Natural killer cell treated with Interleukin-12 subunit alpha and Interleukin-12 subunit beta and Interleukin-15 and Interleukin-18, amount 100 ng/mL, for 72 hours (primary cell): Measurements from ENCODE around the gene CDYL2. TPM values are rescaled to one million over a fixed set of nuclear protein-coding genes. Genes with fewer than 3 reads are reported as not detected.

ENCODE experiments used
- ATAC-seq, 2 donors: fragments of 150-1000 bp; cut with Tn5 transposase in 1 of 2; sonication (Bioruptor Pico), chemical (Tn5 transposase) in 1 of 2; 2 replicates each; pipeline ENCODE4 v1.10.0; 2021
- DNase-seq: peaks from one replicate; pipeline ENCODE4 v3.0.0; 2022; ENCODE audit warnings: low spot score
- H3K27ac Mint-ChIP-seq, 2 donors: 1 replicate in 1 of 2; 2 replicates in 1 of 2; pipeline ENCODE4 v1.8.0; 2022; ENCODE audit warnings: mixed read lengths in 2 of 2, mild to moderate bottlenecking in 1 of 2, moderate library complexity in 1 of 2
- H3K27me3 Mint-ChIP-seq, 2 donors: 1 replicate in 1 of 2; 2 replicates in 1 of 2; pipeline ENCODE4 v1.8.0; 2022; ENCODE audit warnings: mixed read lengths in 2 of 2
- H3K36me3 Mint-ChIP-seq: one replicate; pipeline ENCODE4 v1.8.0; 2022; ENCODE audit warnings: mixed read lengths
- H3K4me1 Mint-ChIP-seq, 2 donors: 1 replicate in 1 of 2; 2 replicates in 1 of 2; pipeline ENCODE4 v1.8.0; 2022; ENCODE audit warnings: low read depth in 2 of 2, mixed read lengths in 2 of 2, mild to moderate bottlenecking in 1 of 2
- H3K4me3 Mint-ChIP-seq: one replicate; pipeline ENCODE4 v1.8.0; 2022; ENCODE audit warnings: mixed read lengths
- H3K9me3 Mint-ChIP-seq: 2 replicates; pipeline ENCODE4 v1.8.0; 2022; ENCODE audit warnings: mixed read lengths
- total RNA-seq, 2 donors: library from RNA; stranded (reverse); gene quantifications; one replicate each; pipeline ENCODE4 v1.2.3, GENCODE V29; 2022

Gene CDYL2
- total RNA-seq = 100 to 1,000 TPM in 1 of 2 donors, 10 to 100 TPM in 1; 15.8 to 114 TPM

- Mint-ChIP-seq H3K4me3 (peak within 1 kb of the TSS; percentile 90), H3K36me3 (peaks cover 4% of the 10 kb centered on the region), H3K9me3 (no peaks in the 10 kb centered on the region), H3K27ac (peak within 1 kb of the TSS in 1 of 2 donors; percentile 51), H3K4me1 (peaks cover 16 to 30% of the 10 kb centered on the region in 2 donors), H3K27me3 (peaks cover 7 to 31% of the 10 kb centered on the region in 2 donors)
- ATAC-seq (peak; percentile 80 to 87), DNase-seq (peak; percentile 65)
These were observed at the start of gene CDYL2 for GRCh38 chr16:80804526-80805383. Gene CDYL2, minus strand, starts transcription at chr16:80804598. Its CDS starts 425 bp downstream, at chr16:80804173.

GRCh38 chr16:80852261-80852872, 48.0 kb upstream of the CDYL2 start:
- Mint-ChIP-seq H3K27ac (no peak overlapping the region), H3K9me3 (no peaks in the 10 kb centered on the region), H3K36me3 (no peaks in the 10 kb centered on the region), H3K4me1 (no peaks in the 10 kb centered on the region), H3K4me3 (no peak overlapping the region), H3K27me3 (peaks cover 11 to 23% of the 10 kb centered on the region in 2 donors)
- ATAC-seq (no peak), DNase-seq (no peak)

- Mint-ChIP-seq H3K36me3 (no peaks in the 10 kb centered on the region), H3K9me3 (no peaks in the 10 kb centered on the region), H3K4me1 (no peaks in the 10 kb centered on the region), H3K4me3 (no peak overlapping the region), H3K27me3 (peaks cover 13 to 22% of the 10 kb centered on the region in 2 donors), H3K27ac (no peak overlapping the region)
- ATAC-seq (no peak), DNase-seq (no peak)
These were observed 47.4 kb upstream of the CDYL2 start for GRCh38 chr16:80851831-80852230.

- H3K36me3 Mint-ChIP-seq = no peaks in the 10 kb centered on the region
- H3K4me3 Mint-ChIP-seq = no peak overlapping the region
- no peak overlapping the region for H3K27ac Mint-ChIP-seq
- DNase-seq (no peak), ATAC-seq (no peak)
- peaks cover 13 to 28% of the 10 kb centered on the region in 2 donors for H3K27me3 Mint-ChIP-seq
- H3K9me3 Mint-ChIP-seq = no peaks in the 10 kb centered on the region
- no peaks in the 10 kb centered on the region for H3K4me1 Mint-ChIP-seq
These were observed 46.4 kb upstream of the CDYL2 start for GRCh38 chr16:80850757-80851156.

- Mint-ChIP-seq H3K4me1 (no peaks in the 10 kb centered on the region), H3K9me3 (peaks cover 3% of the 10 kb centered on the region), H3K27me3 (peaks cover 15 to 21% of the 10 kb centered on the region in 2 donors), H3K4me3 (no peak overlapping the region), H3K36me3 (peaks cover 6% of the 10 kb centered on the region), H3K27ac (no peak overlapping the region)
- ATAC-seq = no peak
- no peak for DNase-seq
These were observed 44.5 kb upstream of the CDYL2 start for GRCh38 chr16:80848862-80849261.

GRCh38 chr16:80846680-80847079, 42.3 kb upstream of the CDYL2 start:
- ATAC-seq = no peak
- no peak for DNase-seq
- no peak overlapping the region for H3K4me3 Mint-ChIP-seq
- no peaks in the 10 kb centered on the region for H3K4me1 Mint-ChIP-seq
- peaks cover 18 to 22% of the 10 kb centered on the region in 2 donors for H3K27me3 Mint-ChIP-seq
- peaks cover 19% of the 10 kb centered on the region for H3K36me3 Mint-ChIP-seq
- peaks cover 4% of the 10 kb centered on the region for H3K9me3 Mint-ChIP-seq
- H3K27ac Mint-ChIP-seq = no peak overlapping the region

GRCh38 chr16:80846275-80846674, 41.9 kb upstream of the CDYL2 start:
- Mint-ChIP-seq H3K27me3 (peaks cover 22 to 26% of the 10 kb centered on the region in 2 donors), H3K4me3 (no peak overlapping the region), H3K9me3 (peaks cover 8% of the 10 kb centered on the region), H3K36me3 (peaks cover 23% of the 10 kb centered on the region), H3K27ac (no peak overlapping the region), H3K4me1 (no peaks in the 10 kb centered on the region)
- ATAC-seq = no peak
- DNase-seq = no peak

GRCh38 chr16:80844395-80844794, 40.0 kb upstream of the CDYL2 start:
- DNase-seq = no peak
- no peak overlapping the region for H3K4me3 Mint-ChIP-seq
- H3K4me1 Mint-ChIP-seq = no peaks in the 10 kb centered on the region
- H3K27me3 Mint-ChIP-seq = peaks cover 26 to 36% of the 10 kb centered on the region in 2 donors
- peaks cover 32% of the 10 kb centered on the region for H3K36me3 Mint-ChIP-seq
- no peak for ATAC-seq
- peaks cover 9% of the 10 kb centered on the region for H3K9me3 Mint-ChIP-seq
- no peak overlapping the region for H3K27ac Mint-ChIP-seq

- H3K27ac Mint-ChIP-seq = no peak overlapping the region
These were observed 36.8 kb upstream of the CDYL2 start for GRCh38 chr16:80841231-80841630.

GRCh38 chr16:80837533-80838147, 33.2 kb upstream of the CDYL2 start:
- DNase-seq (no peak), ATAC-seq (no peak)
- peaks cover 31 to 75% of the 10 kb centered on the region in 2 donors for H3K27me3 Mint-ChIP-seq
- peaks cover 20% of the 10 kb centered on the region for H3K36me3 Mint-ChIP-seq
- H3K27ac Mint-ChIP-seq = no peak overlapping the region
- no peak overlapping the region for H3K4me3 Mint-ChIP-seq
- H3K9me3 Mint-ChIP-seq = peaks cover 5% of the 10 kb centered on the region
- H3K4me1 Mint-ChIP-seq = no peaks in the 10 kb centered on the region

More at GRCh38 chr16:80841231-80841630, 36.8 kb upstream of the CDYL2 start:
- no peaks in the 10 kb centered on the region for H3K4me1 Mint-ChIP-seq
- no peak overlapping the region for H3K4me3 Mint-ChIP-seq
- DNase-seq (no peak), ATAC-seq (no peak)
- H3K27me3 Mint-ChIP-seq = peaks cover 29 to 50% of the 10 kb centered on the region in 2 donors
- H3K36me3 Mint-ChIP-seq = peaks cover 32% of the 10 kb centered on the region
- peaks cover 9% of the 10 kb centered on the region for H3K9me3 Mint-ChIP-seq

- Mint-ChIP-seq H3K27ac (no peak overlapping the region), H3K36me3 (peaks cover 15% of the 10 kb centered on the region), H3K4me3 (no peak overlapping the region), H3K27me3 (peaks cover 31 to 75% of the 10 kb centered on the region in 2 donors), H3K9me3 (peaks cover 5% of the 10 kb centered on the region), H3K4me1 (no peaks in the 10 kb centered on the region)
- ATAC-seq (no peak), DNase-seq (no peak)
These were observed 32.4 kb upstream of the CDYL2 start for GRCh38 chr16:80836846-80837245.

- H3K4me1 Mint-ChIP-seq = no peaks in the 10 kb centered on the region
These were observed 31.8 kb upstream of the CDYL2 start for GRCh38 chr16:80836202-80836601.

GRCh38 chr16:80831039-80831438, 26.6 kb upstream of the CDYL2 start:
- Mint-ChIP-seq H3K9me3 (no peaks in the 10 kb centered on the region), H3K36me3 (no peaks in the 10 kb centered on the region), H3K27ac (no peak overlapping the region), H3K27me3 (peaks cover 25 to 63% of the 10 kb centered on the region in 2 donors), H3K4me1 (no peaks in the 10 kb centered on the region), H3K4me3 (no peak overlapping the region)
- ATAC-seq = no peak
- DNase-seq = no peak

More at GRCh38 chr16:80836202-80836601, 31.8 kb upstream of the CDYL2 start:
- no peak overlapping the region for H3K4me3 Mint-ChIP-seq
- ATAC-seq = no peak
- H3K27ac Mint-ChIP-seq = no peak overlapping the region
- peaks cover under 1% of the 10 kb centered on the region for H3K9me3 Mint-ChIP-seq
- H3K36me3 Mint-ChIP-seq = peaks cover 8% of the 10 kb centered on the region
- no peak for DNase-seq
- peaks cover 24 to 69% of the 10 kb centered on the region in 2 donors for H3K27me3 Mint-ChIP-seq

GRCh38 chr16:80828495-80828894, 24.1 kb upstream of the CDYL2 start:
- no peak overlapping the region for H3K27ac Mint-ChIP-seq
- H3K36me3 Mint-ChIP-seq = no peaks in the 10 kb centered on the region
- ATAC-seq (no peak), DNase-seq (no peak)
- H3K4me3 Mint-ChIP-seq = no peak overlapping the region
- peaks cover 14 to 41% of the 10 kb centered on the region in 2 donors for H3K27me3 Mint-ChIP-seq
- peaks cover 3 to 6% of the 10 kb centered on the region in 2 donors for H3K4me1 Mint-ChIP-seq
- H3K9me3 Mint-ChIP-seq = no peaks in the 10 kb centered on the region
